NCI-H82 treated with DMSO at 0.1 percent for 48 hours (cell line): ENCODE data around the gene SOX14.

ENCODE experiments used
- DNase-seq: peaks from one replicate; lab custom pipeline; 2025; ENCODE audit not compliant: unreplicated experiment; lab: John Stamatoyannopoulos, UW

The SOX14 gene

DNA sequence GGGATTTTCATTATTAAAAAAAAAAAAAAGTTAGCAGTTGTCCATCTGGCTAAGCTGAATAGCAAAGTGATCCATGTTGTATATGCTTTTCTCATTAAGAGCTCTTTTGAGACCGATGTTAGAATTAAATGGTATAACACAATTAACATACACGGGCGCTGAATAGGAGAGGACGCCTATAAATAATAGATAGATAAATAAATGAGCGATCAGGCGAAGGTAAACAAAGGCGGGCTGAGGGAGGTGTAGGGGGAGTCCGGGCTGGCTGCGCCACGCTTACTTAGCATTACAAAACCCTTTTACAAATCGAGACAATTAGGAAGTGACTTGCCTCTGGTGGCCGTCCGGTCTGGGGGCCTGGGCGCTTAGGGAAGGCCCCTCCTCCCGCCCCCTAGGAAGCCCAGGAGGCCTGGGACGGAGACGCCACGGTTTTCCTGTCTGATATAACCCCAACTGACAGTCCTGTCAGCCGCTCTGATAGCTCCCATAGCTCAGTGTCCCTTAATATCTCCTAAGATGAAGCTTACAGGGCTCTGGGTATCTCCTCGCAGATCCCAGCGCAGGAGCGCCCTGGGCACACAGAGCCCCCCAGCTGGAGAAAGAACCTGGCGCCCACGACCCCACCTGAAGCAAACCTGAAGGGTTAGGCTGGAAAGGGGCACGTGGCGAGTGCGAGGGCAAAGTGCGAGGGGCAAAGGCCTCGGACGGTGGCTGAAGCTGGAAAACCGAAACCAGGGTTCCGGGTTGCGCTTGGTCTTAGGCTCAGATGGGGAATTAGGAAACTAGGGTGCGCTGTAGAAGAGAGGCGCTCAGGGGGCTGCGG is 3.6 kb downstream of the SOX14 start:
- no peak for DNase-seq

- no peak for DNase-seq
These were observed 4.5 kb downstream of the SOX14 start for GRCh38 chr3:137768361-137769321.

DNA sequence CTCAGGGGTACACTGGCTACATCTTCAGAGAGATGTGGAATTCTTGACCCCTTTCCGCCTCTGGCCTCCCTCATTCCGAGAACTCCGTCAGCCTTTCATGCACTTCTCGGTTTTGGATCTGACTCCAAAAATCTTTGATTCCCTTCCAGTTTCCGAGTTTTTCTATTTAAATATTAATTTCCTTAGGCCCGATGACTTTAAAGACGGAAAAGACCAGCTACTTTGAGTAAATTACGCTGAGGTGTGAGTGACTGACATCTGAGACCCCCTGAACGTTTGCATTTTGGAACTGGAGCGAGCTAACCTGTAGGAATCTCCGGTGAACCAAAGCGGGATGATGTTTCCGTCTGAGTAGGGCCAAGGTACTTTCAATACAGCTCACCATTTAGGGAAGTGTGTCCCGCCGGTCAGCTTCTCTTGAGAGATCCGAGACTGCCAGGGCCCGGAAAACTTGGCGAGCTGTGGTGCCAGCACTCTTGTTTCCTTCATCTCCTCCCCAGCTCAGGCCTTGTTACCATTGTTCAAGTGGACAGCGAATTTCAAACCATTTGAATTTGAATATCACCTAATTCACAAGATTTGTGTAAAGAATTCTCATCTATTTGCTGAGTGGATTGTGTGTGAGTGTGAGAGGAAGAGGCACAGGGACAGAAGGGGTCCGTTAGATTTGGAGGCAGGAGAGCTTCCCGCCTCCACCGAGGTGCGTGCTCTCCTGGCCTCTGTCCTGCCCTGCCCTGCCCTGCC is 5.4 kb downstream of the SOX14 start:
- DNase-seq = no peak

- DNase-seq = no peak
These were observed 6.1 kb downstream of the SOX14 start for GRCh38 chr3:137770066-137770834.

GRCh38 chr3:137770835-137771399 is 6.8 kb downstream of the SOX14 start:
- DNase-seq = no peak

DNA sequence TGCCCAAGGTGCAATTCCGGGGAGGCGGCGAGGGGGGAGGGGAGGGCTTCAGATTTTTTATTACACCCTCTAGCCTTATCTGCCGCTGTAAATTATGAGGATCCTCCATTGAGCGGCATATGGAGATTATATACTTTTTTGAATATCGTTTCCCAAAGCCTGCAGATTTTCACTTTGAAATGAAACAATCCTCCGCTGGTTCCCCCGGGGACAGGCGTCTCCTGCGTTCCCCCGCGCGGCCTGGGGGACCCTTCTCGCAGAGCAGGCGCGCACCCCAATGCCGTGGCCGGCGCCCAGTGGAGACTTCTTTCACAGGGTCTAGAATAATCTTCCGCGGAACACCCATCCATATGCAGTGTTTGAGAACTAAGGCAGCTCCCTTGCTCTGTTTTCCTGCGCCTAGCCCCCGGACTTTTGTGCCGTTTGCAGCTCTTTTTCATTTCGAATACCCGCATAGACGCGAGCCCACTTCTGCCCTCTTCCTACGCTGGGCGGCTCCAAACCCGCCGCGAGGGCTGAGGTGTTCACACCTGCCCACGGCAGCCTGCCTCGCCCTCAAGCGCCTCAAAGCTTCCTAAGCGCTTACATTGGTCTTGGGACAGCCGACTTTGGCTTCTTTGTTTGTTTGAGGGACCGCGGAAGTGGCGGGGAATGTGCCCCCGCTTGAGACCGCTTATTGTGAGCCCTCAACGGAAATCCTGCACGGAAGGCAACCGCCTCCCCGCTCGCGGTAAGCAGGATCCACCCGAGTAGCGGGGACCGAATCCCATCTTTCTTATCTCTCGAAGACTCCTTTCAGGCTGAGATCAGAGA is 7.5 kb downstream of the SOX14 start:
- no peak for DNase-seq

DNA sequence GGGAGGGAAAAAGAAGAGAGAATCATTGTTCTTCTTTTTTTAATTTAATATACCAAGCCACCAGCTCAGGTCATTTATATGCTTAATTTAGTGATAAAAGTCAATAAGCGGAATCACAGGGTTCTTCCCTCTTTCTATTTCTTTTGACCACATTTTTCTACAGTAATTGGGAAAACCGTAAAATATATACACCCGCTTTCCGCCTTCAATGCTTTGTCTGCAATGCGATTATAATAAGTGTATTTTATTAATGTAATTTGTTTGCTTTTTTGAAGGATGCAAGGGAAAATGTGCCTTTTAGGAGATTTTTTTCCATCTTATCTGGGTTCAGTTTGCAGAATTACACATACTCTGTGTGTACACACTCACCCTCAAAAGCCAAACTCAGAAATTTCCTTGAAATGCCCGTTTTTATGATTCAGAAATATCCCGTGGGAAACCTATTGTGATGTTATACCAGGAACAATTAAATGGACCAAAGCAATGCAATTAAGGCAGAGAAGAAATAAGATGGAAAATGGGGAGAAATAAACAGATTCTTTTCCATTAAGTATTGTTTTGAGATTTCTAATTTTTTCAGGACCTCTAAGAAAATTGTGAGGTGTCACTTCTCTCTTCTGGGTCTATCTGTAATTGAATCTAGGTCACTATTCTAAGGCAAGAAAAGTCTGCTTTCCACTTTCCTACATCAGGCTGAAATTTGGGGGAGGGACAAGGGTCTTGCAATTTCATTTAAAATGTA is 8.3 kb downstream of the SOX14 start:
- no peak for DNase-seq

- DNase-seq = no peak
These were observed 14.8 kb downstream of the SOX14 start for GRCh38 chr3:137778941-137779340.

GRCh38 chr3:137787529-137787928 is 23.4 kb downstream of the SOX14 start:
- no peak for DNase-seq

DNA sequence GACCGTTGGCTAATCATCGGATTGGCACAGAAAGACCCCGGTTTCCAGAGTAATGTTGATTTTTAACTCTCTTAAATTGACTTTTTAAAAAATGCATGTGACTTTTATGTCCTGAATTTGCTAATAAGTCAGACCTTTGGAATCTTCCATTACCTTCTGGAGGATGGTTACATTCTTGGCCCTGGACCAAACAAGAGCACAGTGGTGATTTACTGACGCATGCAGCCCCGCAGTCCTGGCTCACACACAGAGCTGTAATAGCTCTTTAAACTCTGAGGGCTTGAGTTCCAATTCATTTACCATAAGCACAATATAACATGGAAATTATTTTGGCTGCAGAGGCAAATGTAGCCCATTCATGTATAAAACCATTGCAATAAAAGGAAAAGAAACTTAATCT is 25.1 kb downstream of the SOX14 start:
- DNase-seq = no peak

- DNase-seq = no peak
These were observed 28.6 kb downstream of the SOX14 start for GRCh38 chr3:137792626-137793271.

DNA sequence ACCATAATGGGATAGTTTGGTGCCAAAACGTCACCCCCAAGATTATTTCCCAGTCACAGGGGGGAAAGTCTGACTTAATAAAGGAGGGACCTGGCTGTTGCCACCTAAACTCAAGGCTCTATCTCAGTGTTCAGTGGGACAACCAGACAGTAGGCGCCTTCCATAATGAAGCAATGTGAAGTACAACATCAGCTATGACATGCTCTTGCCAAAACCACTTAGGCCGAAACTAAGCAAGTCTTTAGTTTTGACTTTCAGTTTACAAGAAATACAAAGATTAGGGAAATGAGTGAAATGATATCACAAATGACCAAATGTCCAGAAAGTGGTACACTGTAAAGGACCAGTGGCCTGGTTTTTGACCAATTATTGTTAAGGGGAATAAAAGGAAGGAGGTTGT is 32.9 kb downstream of the SOX14 start:
- DNase-seq = no peak

- no peak for DNase-seq
These were observed 39.1 kb downstream of the SOX14 start for GRCh38 chr3:137803215-137803614.

DNA sequence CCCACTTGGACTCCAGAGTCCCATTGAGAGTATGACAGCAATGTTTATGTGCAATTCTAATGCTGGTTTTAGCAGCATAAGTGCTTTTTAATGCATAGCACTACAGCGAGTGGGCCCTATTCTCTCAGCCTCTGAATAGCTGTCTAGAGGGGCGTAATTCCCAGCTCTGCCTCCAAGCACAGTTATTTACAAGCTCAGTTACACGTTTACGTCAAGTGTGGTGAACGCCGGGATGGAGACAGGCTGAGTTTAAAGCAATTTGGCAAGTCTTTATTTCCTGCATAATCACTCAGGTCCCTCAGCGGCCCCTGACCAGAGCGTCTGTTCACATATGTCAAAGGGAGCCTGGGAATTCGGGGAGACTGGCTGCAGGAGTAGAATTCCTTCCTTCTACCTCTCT is 43.9 kb downstream of the SOX14 start:
- DNase-seq = no peak

GRCh38 chr3:137809509-137809908 is 45.4 kb downstream of the SOX14 start:
- DNase-seq = no peak

GRCh38 chr3:137812023-137812422 is 47.9 kb downstream of the SOX14 start:
- DNase-seq = no peak

GRCh38 chr3:137815251-137815650 is 51.1 kb downstream of the SOX14 start:
- no peak for DNase-seq
